GM12874 (cell line): ENCODE measurements around the gene STOML1.

ENCODE experiments used
- CTCF ChIP-seq: IDR thresholded peaks from 2 replicates; pipeline ENCODE4 v1.5.1; 2011; ENCODE audit warnings: low read depth, mild to moderate bottlenecking, control low read depth, low read length, moderate library complexity; ENCODE audit not compliant: insufficient read depth

STOML1 gene

GRCh38 chr15:73932381-73933191 is 59.5 kb downstream of the STOML1 start:
- TF ChIP-seq CTCF, result no peak

DNA sequence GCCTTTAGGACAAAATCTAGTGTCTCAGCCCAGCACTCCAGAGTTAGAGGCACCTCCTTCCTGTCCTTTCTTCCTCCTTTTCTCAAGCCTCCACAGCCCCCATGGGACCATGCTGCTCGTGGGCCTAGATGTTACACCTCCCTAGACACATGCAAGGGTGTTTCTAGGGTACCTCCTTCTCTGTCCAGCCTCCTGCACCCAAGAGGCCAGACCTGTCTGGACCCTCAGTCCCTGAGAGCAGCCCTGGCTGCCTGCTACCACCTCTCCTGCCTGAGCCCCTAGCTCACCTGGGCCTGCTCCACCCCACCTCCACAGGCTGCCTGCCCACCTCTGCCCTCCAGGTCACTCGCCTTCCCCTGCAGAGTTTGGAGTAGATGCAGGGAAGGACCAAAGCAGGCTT is 60.7 kb downstream of the STOML1 start:
- TF ChIP-seq CTCF, result no peak

GRCh38 chr15:73930790-73931281 is 61.3 kb downstream of the STOML1 start:
- no peak for TF ChIP-seq CTCF

DNA sequence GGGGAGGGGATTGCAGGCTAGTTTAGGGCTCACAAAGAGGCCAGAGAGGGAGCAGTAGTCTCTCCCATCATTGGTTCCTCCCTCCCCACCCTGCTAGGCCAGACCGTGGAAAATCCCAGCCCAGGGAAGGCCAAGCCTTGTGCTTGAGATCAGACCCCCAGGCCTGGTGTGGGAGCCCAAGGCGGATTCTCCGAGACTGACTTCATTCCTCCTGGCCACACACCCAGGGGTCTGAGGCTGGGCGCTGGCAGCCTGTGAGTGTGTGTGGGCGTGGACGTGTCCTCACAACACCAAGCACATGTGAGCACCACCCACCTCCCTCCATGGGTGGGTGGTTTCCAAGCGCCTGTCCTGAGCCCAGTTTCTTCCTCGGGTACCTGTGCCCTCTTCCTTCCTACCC is 61.7 kb downstream of the STOML1 start:
- no peak for TF ChIP-seq CTCF

GRCh38 chr15:73928971-73929627 is 63.0 kb downstream of the STOML1 start:
- no peak for TF ChIP-seq CTCF
